Measurements from ENCODE around the gene BBS12. TPM values are rescaled to one million over a fixed set of nuclear protein-coding genes. Genes with fewer than 3 reads are reported as not detected.

Gene BBS12
- total and polyA plus RNA-seq, 4 donors, result 1.6 to 6.7 (median 3.1) TPM

DNA sequence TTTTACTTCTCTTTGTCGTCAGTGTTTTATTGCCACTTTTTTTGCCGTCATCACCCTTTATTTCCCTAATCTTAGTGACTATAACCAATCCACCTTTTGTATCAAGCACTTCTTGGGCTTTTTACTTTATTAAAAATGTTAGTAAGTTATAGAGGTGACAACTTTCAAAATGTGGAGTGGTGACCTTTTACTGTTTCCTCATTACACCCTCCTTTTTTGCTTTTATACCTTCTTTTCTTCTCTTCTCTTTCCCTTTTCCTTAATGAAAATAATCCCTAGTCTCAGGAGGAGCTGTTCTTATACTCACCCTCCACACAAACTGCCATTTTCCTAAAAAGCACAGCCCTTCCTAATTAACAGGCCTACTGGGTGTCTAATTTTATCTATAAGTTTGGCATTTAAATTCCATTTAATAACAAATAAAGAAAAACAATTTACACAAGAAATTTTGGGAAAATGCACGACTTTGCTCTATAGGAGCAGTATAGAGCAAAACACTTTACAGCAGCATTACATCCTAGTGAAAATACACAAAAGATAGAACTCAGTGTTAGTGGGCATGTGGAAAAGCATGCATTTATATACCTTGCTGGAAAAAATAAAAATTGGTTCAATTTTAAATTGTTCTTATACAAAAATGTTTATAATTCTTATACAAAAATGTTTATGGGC is 27.3 kb downstream of the BBS12 start:
- TF ChIP-seq, protein P1, sequence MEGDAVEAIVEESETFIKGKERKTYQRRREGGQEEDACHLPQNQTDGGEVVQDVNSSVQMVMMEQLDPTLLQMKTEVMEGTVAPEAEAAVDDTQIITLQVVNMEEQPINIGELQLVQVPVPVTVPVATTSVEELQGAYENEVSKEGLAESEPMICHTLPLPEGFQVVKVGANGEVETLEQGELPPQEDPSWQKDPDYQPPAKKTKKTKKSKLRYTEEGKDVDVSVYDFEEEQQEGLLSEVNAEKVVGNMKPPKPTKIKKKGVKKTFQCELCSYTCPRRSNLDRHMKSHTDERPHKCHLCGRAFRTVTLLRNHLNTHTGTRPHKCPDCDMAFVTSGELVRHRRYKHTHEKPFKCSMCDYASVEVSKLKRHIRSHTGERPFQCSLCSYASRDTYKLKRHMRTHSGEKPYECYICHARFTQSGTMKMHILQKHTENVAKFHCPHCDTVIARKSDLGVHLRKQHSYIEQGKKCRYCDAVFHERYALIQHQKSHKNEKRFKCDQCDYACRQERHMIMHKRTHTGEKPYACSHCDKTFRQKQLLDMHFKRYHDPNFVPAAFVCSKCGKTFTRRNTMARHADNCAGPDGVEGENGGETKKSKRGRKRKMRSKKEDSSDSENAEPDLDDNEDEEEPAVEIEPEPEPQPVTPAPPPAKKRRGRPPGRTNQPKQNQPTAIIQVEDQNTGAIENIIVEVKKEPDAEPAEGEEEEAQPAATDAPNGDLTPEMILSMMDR (IDR thresholded peaks at IDR 0.05; ENCODE audit: control extremely low read depth, extremely low read depth), result no peak
- 58 to 67% methylated on average over 3 of the region's 3 CpGs for WGBS, 2 donors

DNA sequence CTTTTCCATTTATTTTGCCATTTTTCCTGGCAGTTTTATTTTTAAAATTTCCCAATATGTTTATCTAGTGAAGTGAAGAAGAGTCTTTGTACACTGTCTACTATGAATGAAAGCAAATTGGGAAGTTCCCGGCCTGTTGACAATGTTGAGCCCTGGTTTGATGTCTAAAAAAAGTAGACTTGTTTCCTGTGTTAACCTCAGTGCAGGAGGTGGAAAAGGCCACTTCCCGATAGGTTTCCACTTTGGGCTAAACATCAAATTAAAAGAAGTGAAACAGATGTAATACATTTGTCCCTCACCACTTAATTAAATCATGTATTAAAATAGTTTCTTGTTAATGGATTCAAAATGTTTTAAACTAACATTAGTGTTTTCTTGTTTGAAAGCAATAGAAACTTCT is 30.0 kb downstream of the BBS12 start:
- DNase-seq, result no peak

More for the DNA sequence above, 27.3 kb downstream of the BBS12 start:
- H3K4me1 ChIP-seq (ENCODE audit: control insufficient read depth in 5 of 5, insufficient read depth in 5 of 5, low read length in 5 of 5), result peaks cover 0 to 3% (median 0%) of the 10 kb centered on the region in 5 donors
- no peak overlapping the region for H3K9ac ChIP-seq (ENCODE audit: insufficient read depth in 1 of 2, low read length in 2 of 2)
- ATAC-seq (ENCODE audit: insufficient read depth, low FRiP score), result no peak
- no peak overlapping the region for H3K4me3 ChIP-seq
- no peak for DNase-seq
- no peaks in the 10 kb centered on the region for H3K36me3 ChIP-seq (ENCODE audit: control insufficient read depth in 4 of 4, insufficient read depth in 4 of 4, low read length in 4 of 4)
- H3K27ac ChIP-seq (ENCODE audit: low read depth in 1 of 2, low read length in 1 of 2), result no peak overlapping the region
- no peaks in the 10 kb centered on the region for H3K9me3 ChIP-seq (ENCODE audit: control insufficient read depth in 4 of 4, insufficient read depth in 3 of 4, low read length in 3 of 4)
- no peaks in the 10 kb centered on the region for H3K27me3 ChIP-seq (ENCODE audit: control insufficient read depth in 3 of 3, insufficient read depth in 3 of 3, low read length in 2 of 3)

DNA sequence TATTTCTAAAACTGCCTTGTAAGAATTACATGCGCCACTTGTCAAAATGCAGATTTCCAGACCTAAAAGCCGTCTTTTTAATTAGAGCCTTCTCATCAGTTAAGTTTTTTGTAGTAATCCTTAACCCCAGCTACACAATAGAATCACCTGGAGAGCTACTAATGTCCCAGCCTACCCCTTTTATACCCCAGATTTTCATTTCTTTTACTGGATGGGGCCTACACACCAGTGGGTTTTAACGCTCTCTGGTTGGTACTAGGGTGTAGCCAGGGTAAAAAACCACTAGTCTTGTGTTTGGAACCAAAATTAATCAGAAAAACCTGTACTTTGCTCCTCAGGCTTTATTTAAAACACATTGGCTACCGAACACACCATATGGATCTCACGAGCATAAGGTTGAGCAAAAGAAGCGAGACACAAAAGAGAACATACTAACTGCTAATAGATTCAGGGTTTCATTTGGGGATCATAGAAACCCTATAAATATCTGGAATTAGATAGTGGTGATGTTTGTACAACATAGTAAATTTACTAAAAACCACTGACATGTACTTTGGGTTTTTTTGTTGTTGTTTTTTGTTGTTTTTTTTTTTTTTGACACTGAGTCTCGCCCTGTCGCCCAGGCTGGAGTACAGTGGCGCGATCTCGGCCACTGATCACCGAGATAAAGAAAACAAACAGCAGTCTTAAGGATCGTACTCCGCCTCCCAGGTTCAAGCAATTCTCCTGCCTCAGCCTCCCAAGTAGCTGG is 30.6 kb downstream of the BBS12 start:
- no peak overlapping the region for H3K27ac ChIP-seq (ENCODE audit: low read depth in 1 of 2, low read length in 1 of 2)
- H3K9me3 ChIP-seq (ENCODE audit: control insufficient read depth in 4 of 4, insufficient read depth in 3 of 4, low read length in 3 of 4), result no peaks in the 10 kb centered on the region
- no peak overlapping the region for H3K4me3 ChIP-seq
- H3K27me3 ChIP-seq (ENCODE audit: control insufficient read depth in 3 of 3, insufficient read depth in 3 of 3, low read length in 2 of 3), result no peaks in the 10 kb centered on the region
- H3K9ac ChIP-seq (ENCODE audit: insufficient read depth in 1 of 2, low read length in 2 of 2), result no peak overlapping the region
- DNase-seq, result no peak
- TF ChIP-seq, protein P1 (IDR thresholded peaks at IDR 0.05; ENCODE audit: control extremely low read depth, extremely low read depth), result no peak
- peaks cover 0 to 3% (median 0%) of the 10 kb centered on the region in 5 donors for H3K4me1 ChIP-seq (ENCODE audit: control insufficient read depth in 5 of 5, insufficient read depth in 5 of 5, low read length in 5 of 5)
- no peaks in the 10 kb centered on the region for H3K36me3 ChIP-seq (ENCODE audit: control insufficient read depth in 4 of 4, insufficient read depth in 4 of 4, low read length in 4 of 4)
- WGBS, 2 donors, result 89 to 93% methylated on average over 14 of the region's 14 CpGs
- no peak for ATAC-seq (ENCODE audit: insufficient read depth, low FRiP score)

More for the DNA sequence above, 30.0 kb downstream of the BBS12 start:
- H3K9ac ChIP-seq (ENCODE audit: insufficient read depth in 1 of 2, low read length in 2 of 2), result no peak overlapping the region
- H3K9me3 ChIP-seq (ENCODE audit: control insufficient read depth in 4 of 4, insufficient read depth in 3 of 4, low read length in 3 of 4), result no peaks in the 10 kb centered on the region
- peaks cover 0 to 3% (median 0%) of the 10 kb centered on the region in 5 donors for H3K4me1 ChIP-seq (ENCODE audit: control insufficient read depth in 5 of 5, insufficient read depth in 5 of 5, low read length in 5 of 5)
- H3K27me3 ChIP-seq (ENCODE audit: control insufficient read depth in 3 of 3, insufficient read depth in 3 of 3, low read length in 2 of 3), result no peaks in the 10 kb centered on the region
- no peak for ATAC-seq (ENCODE audit: insufficient read depth, low FRiP score)
- TF ChIP-seq, protein P1 (IDR thresholded peaks at IDR 0.05; ENCODE audit: control extremely low read depth, extremely low read depth), result no peak
- H3K36me3 ChIP-seq (ENCODE audit: control insufficient read depth in 4 of 4, insufficient read depth in 4 of 4, low read length in 4 of 4), result no peaks in the 10 kb centered on the region
- 11 to 30% methylated on average over 2 of the region's 2 CpGs for WGBS, 2 donors
- H3K27ac ChIP-seq (ENCODE audit: low read depth in 1 of 2, low read length in 1 of 2), result no peak overlapping the region
- H3K4me3 ChIP-seq, result no peak overlapping the region
